GM21723 (cell line): ENCODE data around the gene XPR1.

Experiments
- ATAC-seq: cut with Tn5 transposase; IDR thresholded peaks from one replicate; pipeline ENCODE4 v1.9.1; 2021; ENCODE audit warnings: mild to moderate bottlenecking, moderate library complexity; ENCODE audit not compliant: unreplicated experiment

The XPR1 gene

GRCh38 chr1:180631766-180632325 lies at the start of gene XPR1:
Gene XPR1, plus strand, starts transcription at chr1:180632022. Its CDS starts 180 bp downstream, at chr1:180632202.
- peak; percentile 96 for ATAC-seq

- no peak for ATAC-seq
These were observed 47.0 kb upstream of the XPR1 start for GRCh38 chr1:180584869-180585268.

- ATAC-seq, result no peak
These were observed 45.8 kb upstream of the XPR1 start for GRCh38 chr1:180585994-180586359.

- no peak for ATAC-seq
These were observed 45.1 kb upstream of the XPR1 start for GRCh38 chr1:180586671-180587155.

- no peak for ATAC-seq
These were observed 43.7 kb upstream of the XPR1 start for GRCh38 chr1:180588121-180588520.

- no peak for ATAC-seq
These were observed 40.9 kb upstream of the XPR1 start for GRCh38 chr1:180590889-180591288.

GRCh38 chr1:180593382-180593781 lies 38.4 kb upstream of the XPR1 start:
- no peak for ATAC-seq

GRCh38 chr1:180594723-180595122 lies 37.1 kb upstream of the XPR1 start:
- ATAC-seq, result no peak

- ATAC-seq, result no peak
These were observed 35.9 kb upstream of the XPR1 start for GRCh38 chr1:180595966-180596365.

- no peak for ATAC-seq
These were observed 34.3 kb upstream of the XPR1 start for GRCh38 chr1:180597520-180597919.

GRCh38 chr1:180598333-180598974 lies 33.4 kb upstream of the XPR1 start:
- no peak for ATAC-seq

GRCh38 chr1:180600343-180600742 lies 31.5 kb upstream of the XPR1 start:
- ATAC-seq, result no peak

- ATAC-seq, result no peak
These were observed 30.3 kb upstream of the XPR1 start for GRCh38 chr1:180601512-180601911.

GRCh38 chr1:180603223-180603849 lies 28.5 kb upstream of the XPR1 start:
- no peak for ATAC-seq

- no peak for ATAC-seq
These were observed 28.0 kb upstream of the XPR1 start for GRCh38 chr1:180603850-180604226.

- no peak for ATAC-seq
These were observed 25.7 kb upstream of the XPR1 start for GRCh38 chr1:180606155-180606554.

- ATAC-seq, result no peak
These were observed 21.9 kb upstream of the XPR1 start for GRCh38 chr1:180609643-180610555.

GRCh38 chr1:180610556-180611015 lies 21.2 kb upstream of the XPR1 start:
- no peak for ATAC-seq

GRCh38 chr1:180611016-180611930 lies 20.5 kb upstream of the XPR1 start:
- ATAC-seq, result no peak

- no peak for ATAC-seq
These were observed 19.2 kb upstream of the XPR1 start for GRCh38 chr1:180612632-180613031.
